Astrocyte (in vitro differentiated cells and primary cell): ENCODE data around the gene COX7A2.

Experiments used
- CTCF ChIP-seq: IDR thresholded peaks from 2 replicates; pipeline ENCODE4 v1.5.1; 2011; ENCODE audit warnings: low read depth, mild to moderate bottlenecking, inconsistent platforms, low read length, moderate library complexity; ENCODE audit not compliant: insufficient read depth
- EZH2 ChIP-seq: IDR thresholded peaks from 2 replicates; pipeline ENCODE4 v1.6.1; 2012; ENCODE audit warnings: mild to moderate bottlenecking, low read length, inconsistent platforms; ENCODE audit not compliant: insufficient read depth

GRCh38 chr6:75201021-75201420, 42.6 kb downstream of the COX7A2 start:
- TF ChIP-seq CTCF = no peak
- no peak for TF ChIP-seq EZH2
